HepG2 (cell line): ENCODE data around the gene DDX39B. TPM values are rescaled to one million over a fixed set of nuclear protein-coding genes. Genes with fewer than 3 reads are reported as not detected.

ENCODE experiments used
- PHF8 ChIP-seq: sonication (generic); formaldehyde crosslinking; IDR thresholded peaks from 2 replicates; pipeline ENCODE4 v1.5.0; 2020; ENCODE audit warnings: missing genetic modification reagents
- ZFAT ChIP-seq: sonication (generic); formaldehyde crosslinking; conservative IDR thresholded peaks from 2 replicates; pipeline ENCODE4 v1.8.1; 2023; ENCODE audit warnings: missing genetic modification reagents, inconsistent platforms
- ZNF224 ChIP-seq: sonication (generic); formaldehyde crosslinking; IDR thresholded peaks from 2 replicates; pipeline ENCODE4 v1.5.0; 2020; ENCODE audit warnings: mild to moderate bottlenecking, missing genetic modification reagents
- ZNF709 ChIP-seq: sonication (generic); formaldehyde crosslinking; IDR thresholded peaks from 2 replicates; pipeline ENCODE4 v1.5.0; 2020; ENCODE audit warnings: mild to moderate bottlenecking, missing genetic modification reagents
- ZNF883 ChIP-seq: sonication (generic); formaldehyde crosslinking; IDR thresholded peaks from 2 replicates; pipeline ENCODE4 v1.5.1; 2020; ENCODE audit warnings: mild to moderate bottlenecking, missing genetic modification reagents; ENCODE audit errors: not compliant biosample characterization
- polyA plus RNA-seq, 8 experiments: library from polyadenylated mRNA; depleted of rRNA in 3 of 8; stranded (reverse) in 7 of 8; unstranded in 1 of 8; fragments of >200 nt; fragmentation: Illumina TruSeq in 4 of 8; extraction: Trizol in 4 of 8; gene quantifications; 2 replicates each; pipeline versions ENCODE4 v1.2.1 to v1.2.3, GENCODE V29; 2011 to 2016; ENCODE audit warnings: low read depth in 4 of 8, missing spikeins in 1 of 8, mixed read lengths in 1 of 8; ENCODE audit not compliant: insufficient read depth in 1 of 8
- total RNA-seq, 5 experiments: library from RNA; depleted of rRNA; stranded (reverse); fragments of >200 nt; fragmentation: Illumina TruSeq; extraction: Trizol; gene quantifications; 2 replicates each; pipeline ENCODE4 v1.2.3, GENCODE V29; 2016; ENCODE audit warnings: low read depth in 1 of 5
- TF ChIP-seq, protein P1 (sequence below), 2 experiments: fragments of 450-650 bp in 1 of 2; sonication (generic) in 1 of 2; formaldehyde crosslinking in 1 of 2; IDR thresholded peaks; 2 replicates each; pipeline versions ENCODE4 v1.6.1 to v1.8.0; 2016 to 2022; ENCODE audit warnings: antibody characterized with exemption in 1 of 2, mild to moderate bottlenecking in 1 of 2, missing genetic modification reagents in 1 of 2
- TF ChIP-seq, protein P2 (sequence below): sonication (generic); formaldehyde crosslinking; conservative IDR thresholded peaks from 2 replicates; pipeline ENCODE4 v1.5.0; 2020; ENCODE audit warnings: missing genetic modification reagents
- TF ChIP-seq, protein P3 (sequence below): sonication (generic); formaldehyde crosslinking; IDR thresholded peaks from 2 replicates; pipeline ENCODE4 v1.8.1; 2023; ENCODE audit warnings: mild to moderate bottlenecking, missing genetic modification reagents
- TF ChIP-seq, protein P4 (sequence below): sonication (generic); formaldehyde crosslinking; IDR thresholded peaks from 2 replicates; pipeline ENCODE4 v1.8.1; 2023; ENCODE audit warnings: mild to moderate bottlenecking, inconsistent platforms, moderate library complexity, missing genetic modification reagents, borderline replicate concordance
- TF ChIP-seq, protein P5 (sequence below): sonication (generic); formaldehyde crosslinking; IDR thresholded peaks from 2 replicates; pipeline ENCODE4 v1.5.0; 2020; ENCODE audit warnings: mild to moderate bottlenecking, missing genetic modification reagents, borderline replicate concordance

DDX39B gene
- total and polyA plus RNA-seq, 2 of the 13 experiments (the other 11 are each of a cell fraction or from before 2014, with no cell fraction given): 570 to 678 TPM

DNA sequence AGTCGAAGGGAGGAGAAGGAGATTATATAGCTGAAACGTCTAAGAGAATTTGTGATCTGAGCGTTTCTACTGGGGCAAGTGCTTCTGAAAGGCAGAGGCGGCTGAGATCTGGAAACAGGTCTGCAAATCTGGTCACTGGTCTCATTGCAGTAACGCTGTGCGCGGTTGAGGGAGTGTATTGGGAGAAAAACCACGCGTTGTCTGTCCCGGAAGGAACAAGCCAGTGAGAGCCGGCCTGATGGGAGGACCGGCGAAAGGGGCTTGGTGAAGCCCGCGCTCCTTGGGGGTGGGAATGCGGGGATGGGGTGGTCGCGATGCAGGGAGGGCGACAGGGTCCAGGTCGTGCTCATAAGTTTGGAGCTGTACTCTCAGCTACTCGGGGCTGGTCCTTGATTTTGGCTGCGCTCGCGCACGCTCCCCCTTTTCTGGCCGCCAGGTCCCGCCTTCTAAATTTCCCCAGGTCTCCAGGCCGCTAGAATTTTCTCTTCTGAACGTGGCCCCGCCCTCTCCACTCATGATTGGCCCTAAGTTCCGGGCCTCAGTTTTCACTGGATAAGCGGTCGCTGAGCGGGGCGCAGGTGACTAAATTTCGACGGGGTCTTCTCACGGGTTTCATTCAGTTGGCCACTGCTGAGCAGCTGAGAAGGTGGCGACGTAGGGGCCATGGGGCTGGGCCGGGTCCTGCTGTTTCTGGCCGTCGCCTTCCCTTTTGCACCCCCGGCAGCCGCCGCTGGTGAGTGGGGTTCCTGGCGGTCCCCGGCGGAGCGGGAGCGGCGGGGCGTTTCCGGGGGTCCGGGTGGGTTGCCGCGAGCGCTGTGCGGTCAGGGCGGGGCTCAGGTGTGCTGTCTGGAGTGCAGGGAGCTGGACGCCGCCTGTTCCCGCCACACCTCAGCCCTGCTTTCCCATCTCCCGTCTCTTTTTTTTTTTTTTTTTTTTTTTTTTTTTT is 44.0 kb downstream of the DDX39B start, which contains the start of gene MICB (continued):
- TF ChIP-seq, protein P1, sequence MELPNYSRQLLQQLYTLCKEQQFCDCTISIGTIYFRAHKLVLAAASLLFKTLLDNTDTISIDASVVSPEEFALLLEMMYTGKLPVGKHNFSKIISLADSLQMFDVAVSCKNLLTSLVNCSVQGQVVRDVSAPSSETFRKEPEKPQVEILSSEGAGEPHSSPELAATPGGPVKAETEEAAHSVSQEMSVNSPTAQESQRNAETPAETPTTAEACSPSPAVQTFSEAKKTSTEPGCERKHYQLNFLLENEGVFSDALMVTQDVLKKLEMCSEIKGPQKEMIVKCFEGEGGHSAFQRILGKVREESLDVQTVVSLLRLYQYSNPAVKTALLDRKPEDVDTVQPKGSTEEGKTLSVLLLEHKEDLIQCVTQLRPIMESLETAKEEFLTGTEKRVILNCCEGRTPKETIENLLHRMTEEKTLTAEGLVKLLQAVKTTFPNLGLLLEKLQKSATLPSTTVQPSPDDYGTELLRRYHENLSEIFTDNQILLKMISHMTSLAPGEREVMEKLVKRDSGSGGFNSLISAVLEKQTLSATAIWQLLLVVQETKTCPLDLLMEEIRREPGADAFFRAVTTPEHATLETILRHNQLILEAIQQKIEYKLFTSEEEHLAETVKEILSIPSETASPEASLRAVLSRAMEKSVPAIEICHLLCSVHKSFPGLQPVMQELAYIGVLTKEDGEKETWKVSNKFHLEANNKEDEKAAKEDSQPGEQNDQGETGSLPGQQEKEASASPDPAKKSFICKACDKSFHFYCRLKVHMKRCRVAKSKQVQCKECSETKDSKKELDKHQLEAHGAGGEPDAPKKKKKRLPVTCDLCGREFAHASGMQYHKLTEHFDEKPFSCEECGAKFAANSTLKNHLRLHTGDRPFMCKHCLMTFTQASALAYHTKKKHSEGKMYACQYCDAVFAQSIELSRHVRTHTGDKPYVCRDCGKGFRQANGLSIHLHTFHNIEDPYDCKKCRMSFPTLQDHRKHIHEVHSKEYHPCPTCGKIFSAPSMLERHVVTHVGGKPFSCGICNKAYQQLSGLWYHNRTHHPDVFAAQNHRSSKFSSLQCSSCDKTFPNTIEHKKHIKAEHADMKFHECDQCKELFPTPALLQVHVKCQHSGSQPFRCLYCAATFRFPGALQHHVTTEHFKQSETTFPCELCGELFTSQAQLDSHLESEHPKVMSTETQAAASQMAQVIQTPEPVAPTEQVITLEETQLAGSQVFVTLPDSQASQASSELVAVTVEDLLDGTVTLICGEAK (IDR thresholded peaks at IDR 0.05): no peak
- TF ChIP-seq, protein P1 (CRISPR knock-in tag; IDR thresholded peaks at IDR 0.05): 0 out of 2 replicates have a peak, but pooled peaks have one; percentile 29
- TF ChIP-seq, protein P2, sequence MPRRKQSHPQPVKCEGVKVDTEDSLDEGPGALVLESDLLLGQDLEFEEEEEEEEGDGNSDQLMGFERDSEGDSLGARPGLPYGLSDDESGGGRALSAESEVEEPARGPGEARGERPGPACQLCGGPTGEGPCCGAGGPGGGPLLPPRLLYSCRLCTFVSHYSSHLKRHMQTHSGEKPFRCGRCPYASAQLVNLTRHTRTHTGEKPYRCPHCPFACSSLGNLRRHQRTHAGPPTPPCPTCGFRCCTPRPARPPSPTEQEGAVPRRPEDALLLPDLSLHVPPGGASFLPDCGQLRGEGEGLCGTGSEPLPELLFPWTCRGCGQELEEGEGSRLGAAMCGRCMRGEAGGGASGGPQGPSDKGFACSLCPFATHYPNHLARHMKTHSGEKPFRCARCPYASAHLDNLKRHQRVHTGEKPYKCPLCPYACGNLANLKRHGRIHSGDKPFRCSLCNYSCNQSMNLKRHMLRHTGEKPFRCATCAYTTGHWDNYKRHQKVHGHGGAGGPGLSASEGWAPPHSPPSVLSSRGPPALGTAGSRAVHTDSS (CRISPR knock-in tag): no peak
- TF ChIP-seq PHF8 (CRISPR knock-in tag) (peak; percentile 69), ZNF883 (CRISPR knock-in tag) (peak; percentile 54), ZNF224 (0 out of 2 replicates have a peak, but pooled peaks have one; percentile 63), ZFAT (no peak), ZNF709 (CRISPR knock-in tag) (peak; percentile 37)
- TF ChIP-seq, protein P3, sequence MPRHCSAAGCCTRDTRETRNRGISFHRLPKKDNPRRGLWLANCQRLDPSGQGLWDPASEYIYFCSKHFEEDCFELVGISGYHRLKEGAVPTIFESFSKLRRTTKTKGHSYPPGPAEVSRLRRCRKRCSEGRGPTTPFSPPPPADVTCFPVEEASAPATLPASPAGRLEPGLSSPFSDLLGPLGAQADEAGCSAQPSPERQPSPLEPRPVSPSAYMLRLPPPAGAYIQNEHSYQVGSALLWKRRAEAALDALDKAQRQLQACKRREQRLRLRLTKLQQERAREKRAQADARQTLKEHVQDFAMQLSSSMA: no peak
- TF ChIP-seq, protein P4, sequence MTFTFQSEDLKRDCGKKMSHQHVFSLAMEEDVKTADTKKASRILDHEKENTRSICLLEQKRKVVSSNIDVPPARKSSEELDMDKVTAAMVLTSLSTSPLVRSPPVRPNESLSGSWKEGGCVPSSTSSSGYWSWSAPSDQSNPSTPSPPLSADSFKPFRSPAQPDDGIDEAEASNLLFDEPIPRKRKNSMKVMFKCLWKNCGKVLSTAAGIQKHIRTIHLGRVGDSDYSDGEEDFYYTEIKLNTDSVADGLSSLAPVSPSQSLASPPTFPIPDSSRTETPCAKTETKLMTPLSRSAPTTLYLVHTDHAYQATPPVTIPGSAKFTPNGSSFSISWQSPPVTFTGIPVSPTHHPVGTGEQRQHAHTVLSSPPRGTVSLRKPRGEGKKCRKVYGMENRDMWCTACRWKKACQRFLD (CRISPR knock-in tag): peak; percentile 81
- TF ChIP-seq, protein P5, sequence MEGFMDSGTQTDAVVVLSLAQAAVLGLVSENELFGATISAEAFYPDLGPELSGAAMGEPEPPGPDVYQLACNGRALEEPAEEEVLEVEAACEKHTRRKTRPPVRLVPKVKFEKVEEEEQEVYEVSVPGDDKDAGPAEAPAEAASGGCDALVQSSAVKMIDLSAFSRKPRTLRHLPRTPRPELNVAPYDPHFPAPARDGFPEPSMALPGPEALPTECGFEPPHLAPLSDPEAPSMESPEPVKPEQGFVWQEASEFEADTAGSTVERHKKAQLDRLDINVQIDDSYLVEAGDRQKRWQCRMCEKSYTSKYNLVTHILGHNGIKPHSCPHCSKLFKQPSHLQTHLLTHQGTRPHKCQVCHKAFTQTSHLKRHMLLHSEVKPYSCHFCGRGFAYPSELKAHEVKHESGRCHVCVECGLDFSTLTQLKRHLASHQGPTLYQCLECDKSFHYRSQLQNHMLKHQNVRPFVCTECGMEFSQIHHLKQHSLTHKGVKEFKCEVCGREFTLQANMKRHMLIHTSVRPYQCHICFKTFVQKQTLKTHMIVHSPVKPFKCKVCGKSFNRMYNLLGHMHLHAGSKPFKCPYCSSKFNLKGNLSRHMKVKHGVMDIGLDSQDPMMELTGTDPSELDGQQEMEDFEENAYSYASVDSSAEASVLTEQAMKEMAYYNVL (CRISPR knock-in tag): peak; percentile 52; the same call in 1 of the 2 replicates
